GM12878 (cell line): ENCODE measurements around the gene CTH.

Experiments
- EZH2 ChIP-seq: IDR thresholded peaks from 2 replicates; pipeline ENCODE4 v1.6.1; 2012; ENCODE audit warnings: low read depth, mild to moderate bottlenecking, control low read depth, inconsistent platforms, low read length, borderline replicate concordance; ENCODE audit not compliant: control insufficient read depth
- JUNB ChIP-seq: IDR thresholded peaks from 2 replicates; pipeline ENCODE4 v1.6.1; 2016; ENCODE audit warnings: antibody characterized with exemption, mild to moderate bottlenecking
- TCF7 ChIP-seq: IDR thresholded peaks from 2 replicates; pipeline ENCODE4 v1.6.1; 2014; ENCODE audit warnings: antibody characterized with exemption, borderline replicate concordance
- ZBED1 ChIP-seq: IDR thresholded peaks from 2 replicates; pipeline ENCODE4 v1.6.1; 2016; ENCODE audit warnings: borderline replicate concordance
- TF ChIP-seq, protein P1 (sequence below): fragments of 450-650 bp; IDR thresholded peaks from 2 replicates; pipeline ENCODE4 v1.6.1; 2016; ENCODE audit warnings: mild to moderate bottlenecking
- TF ChIP-seq, protein P2 (sequence below), 3 experiments: IDR thresholded peaks in 2 of 3; conservative IDR thresholded peaks in 1 of 3; 2 replicates each; pipeline ENCODE4 v1.5.1; 2011; ENCODE audit warnings: low read depth in 3 of 3, low read length in 3 of 3, mild to moderate bottlenecking in 3 of 3, control low read depth in 2 of 3, moderate library complexity in 2 of 3, inconsistent platforms in 1 of 3, mixed read lengths in 1 of 3; ENCODE audit not compliant: control insufficient read depth in 2 of 3, insufficient read depth in 1 of 3; ENCODE audit errors: extremely low read depth in 1 of 3

DNA sequence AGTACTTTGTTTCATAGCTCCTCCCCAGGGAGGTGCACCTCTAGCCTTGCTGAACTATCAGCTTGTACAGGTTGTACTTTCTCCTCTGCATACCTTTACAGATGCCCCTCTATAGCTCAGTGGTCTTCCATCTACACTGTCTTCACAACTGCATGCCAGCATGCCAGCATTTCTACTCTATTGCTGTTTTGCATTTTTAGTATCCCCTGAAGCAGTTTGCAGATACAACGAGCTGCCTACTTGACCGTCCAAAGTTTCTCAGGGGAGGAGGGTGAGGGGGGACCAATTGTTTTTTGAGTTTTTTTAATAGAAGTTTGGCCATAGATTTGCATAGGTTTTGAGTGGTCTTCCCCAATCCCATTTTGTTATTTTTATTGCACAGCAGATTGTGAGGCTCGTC is 27.6 kb upstream of the CTH start:
- TF ChIP-seq EZH2, result no peak
- no peak for TF ChIP-seq TCF7
- TF ChIP-seq ZBED1, result no peak
- TF ChIP-seq JUNB, result no peak
- TF ChIP-seq, protein P1, sequence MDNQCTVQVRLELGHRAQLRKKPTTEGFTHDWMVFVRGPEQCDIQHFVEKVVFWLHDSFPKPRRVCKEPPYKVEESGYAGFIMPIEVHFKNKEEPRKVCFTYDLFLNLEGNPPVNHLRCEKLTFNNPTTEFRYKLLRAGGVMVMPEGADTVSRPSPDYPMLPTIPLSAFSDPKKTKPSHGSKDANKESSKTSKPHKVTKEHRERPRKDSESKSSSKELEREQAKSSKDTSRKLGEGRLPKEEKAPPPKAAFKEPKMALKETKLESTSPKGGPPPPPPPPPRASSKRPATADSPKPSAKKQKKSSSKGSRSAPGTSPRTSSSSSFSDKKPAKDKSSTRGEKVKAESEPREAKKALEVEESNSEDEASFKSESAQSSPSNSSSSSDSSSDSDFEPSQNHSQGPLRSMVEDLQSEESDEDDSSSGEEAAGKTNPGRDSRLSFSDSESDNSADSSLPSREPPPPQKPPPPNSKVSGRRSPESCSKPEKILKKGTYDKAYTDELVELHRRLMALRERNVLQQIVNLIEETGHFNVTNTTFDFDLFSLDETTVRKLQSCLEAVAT, result no peak
- TF ChIP-seq, protein P2, sequence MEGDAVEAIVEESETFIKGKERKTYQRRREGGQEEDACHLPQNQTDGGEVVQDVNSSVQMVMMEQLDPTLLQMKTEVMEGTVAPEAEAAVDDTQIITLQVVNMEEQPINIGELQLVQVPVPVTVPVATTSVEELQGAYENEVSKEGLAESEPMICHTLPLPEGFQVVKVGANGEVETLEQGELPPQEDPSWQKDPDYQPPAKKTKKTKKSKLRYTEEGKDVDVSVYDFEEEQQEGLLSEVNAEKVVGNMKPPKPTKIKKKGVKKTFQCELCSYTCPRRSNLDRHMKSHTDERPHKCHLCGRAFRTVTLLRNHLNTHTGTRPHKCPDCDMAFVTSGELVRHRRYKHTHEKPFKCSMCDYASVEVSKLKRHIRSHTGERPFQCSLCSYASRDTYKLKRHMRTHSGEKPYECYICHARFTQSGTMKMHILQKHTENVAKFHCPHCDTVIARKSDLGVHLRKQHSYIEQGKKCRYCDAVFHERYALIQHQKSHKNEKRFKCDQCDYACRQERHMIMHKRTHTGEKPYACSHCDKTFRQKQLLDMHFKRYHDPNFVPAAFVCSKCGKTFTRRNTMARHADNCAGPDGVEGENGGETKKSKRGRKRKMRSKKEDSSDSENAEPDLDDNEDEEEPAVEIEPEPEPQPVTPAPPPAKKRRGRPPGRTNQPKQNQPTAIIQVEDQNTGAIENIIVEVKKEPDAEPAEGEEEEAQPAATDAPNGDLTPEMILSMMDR (IDR thresholded peaks at IDR 0.05 in 2 of 3, conservative IDR thresholded peaks at IDR 0.05 in 1 of 3; ENCODE audit: control insufficient read depth in 2 of 3, extremely low read depth in 1 of 3, insufficient read depth in 1 of 3, low read depth in 3 of 3, low read length in 3 of 3), result no peak
